Measurements from ENCODE around the gene M1AP. TPM values are rescaled to one million over a fixed set of nuclear protein-coding genes. Genes with fewer than 3 reads are reported as not detected.

Gene M1AP
- total RNA-seq, 2 donors from 2014 or later = 0.60 TPM; not detected in 1

GRCh38 chr2:74510272-74510671 is 137.9 kb downstream of the M1AP start:
- H3K36me3 Mint-ChIP-seq (ENCODE audit: low read depth) = peaks cover 4% of the 10 kb centered on the region
- no peak for ATAC-seq
- H3K4me3 Mint-ChIP-seq = no peak overlapping the region
- H3K27ac Mint-ChIP-seq = peak overlapping the region; percentile 56
- no peak for DNase-seq
- H3K27me3 Mint-ChIP-seq = peaks cover 13% of the 10 kb centered on the region
- peaks cover 34% of the 10 kb centered on the region for H3K4me1 Mint-ChIP-seq
- no peaks in the 10 kb centered on the region for H3K9me3 ChIP-seq (ENCODE audit: control insufficient read depth, low read length, poor library complexity, severe bottlenecking)

- Mint-ChIP-seq H3K27ac (peak overlapping the region; percentile 100), H3K4me1 (peaks cover 38% of the 10 kb centered on the region), H3K4me3 (peak overlapping the region; percentile 99), H3K27me3 (peaks cover 32% of the 10 kb centered on the region), H3K36me3 (ENCODE audit: low read depth) (peaks cover 13% of the 10 kb centered on the region)
- no peaks in the 10 kb centered on the region for H3K9me3 ChIP-seq (ENCODE audit: control insufficient read depth, low read length, poor library complexity, severe bottlenecking)
- ATAC-seq = no peak
- DNase-seq = no peak
Observed at GRCh38 chr2:74507926-74508520, 140.1 kb downstream of the M1AP start.

Other genes starting within 250 kb of the M1AP start
- gene C2orf81, start 226.7 kb downstream of the M1AP start, total RNA-seq = 1 to 10 TPM; 2.9 to 3.3 TPM
- 10 to 100 TPM; 33.6 to 42.8 TPM for gene WDR54, start 226.6 kb downstream of the M1AP start, total RNA-seq
- gene RTKN, start 206.4 kb downstream of the M1AP start, total RNA-seq = under 1 TPM; 0.37 to 0.57 TPM
- gene INO80B, start 193.2 kb downstream of the M1AP start, total RNA-seq = 10 to 100 TPM; 35.1 to 45.2 TPM
- 10 to 100 TPM; 61.7 to 64.2 TPM for gene WBP1, start 189.9 kb downstream of the M1AP start, total RNA-seq
- gene MOGS, start 182.9 kb downstream of the M1AP start, total RNA-seq = 10 to 100 TPM; 66.2 to 68.9 TPM
- 10 to 100 TPM; 31.4 to 67.9 TPM for gene MRPL53, start 175.7 kb downstream of the M1AP start, total RNA-seq
- gene CCDC142, start 165.3 kb downstream of the M1AP start, total RNA-seq = 10 to 100 TPM; 13.7 to 14.7 TPM
- gene TTC31, start 165.2 kb downstream of the M1AP start, total RNA-seq = 10 to 100 TPM; 32.3 to 36.6 TPM
- gene LBX2, start 148.7 kb downstream of the M1AP start, total RNA-seq = under 1 TPM in 1 of 2 donors, not detected in 1; 0.26 TPM
- 10 to 100 TPM; 28.2 to 31.5 TPM for gene PCGF1, start 140.6 kb downstream of the M1AP start, total RNA-seq
- 1 to 10 TPM in 1 of 2 donors, under 1 TPM in 1; 0.16 to 1.5 TPM for gene TLX2, start 133.9 kb downstream of the M1AP start, total RNA-seq
- gene DQX1, start 122.1 kb downstream of the M1AP start, total RNA-seq = under 1 TPM in 1 of 2 donors, not detected in 1; 0.23 TPM
- 100 to 1,000 TPM; 139 to 153 TPM for gene AUP1, start 118.6 kb downstream of the M1AP start, total RNA-seq
- gene HTRA2, start 118.4 kb downstream of the M1AP start, total RNA-seq = 10 to 100 TPM; 18.5 to 21.4 TPM
- gene LOXL3, start 94.4 kb downstream of the M1AP start, total RNA-seq = 1 to 10 TPM in 1 of 2 donors, under 1 TPM in 1; 0.75 to 2.0 TPM
- gene DOK1, start 93.6 kb downstream of the M1AP start, total RNA-seq = 10 to 100 TPM in 1 of 2 donors, 1 to 10 TPM in 1; 8.3 to 14.6 TPM
- gene SEMA4F, start 5.9 kb upstream of the M1AP start, total RNA-seq = 10 to 100 TPM in 1 of 2 donors, 1 to 10 TPM in 1; 9.5 to 11.1 TPM
- 10 to 100 TPM; 11.3 to 13.3 TPM for gene HK2, start 185.8 kb upstream of the M1AP start, total RNA-seq